ENCODE measurements around the gene KIF21A. TPM values are rescaled to one million over a fixed set of nuclear protein-coding genes. Genes with fewer than 3 reads are reported as not detected.

KIF21A gene
- polyA plus RNA-seq, 1 experiment, result 1.4 TPM

DNA sequence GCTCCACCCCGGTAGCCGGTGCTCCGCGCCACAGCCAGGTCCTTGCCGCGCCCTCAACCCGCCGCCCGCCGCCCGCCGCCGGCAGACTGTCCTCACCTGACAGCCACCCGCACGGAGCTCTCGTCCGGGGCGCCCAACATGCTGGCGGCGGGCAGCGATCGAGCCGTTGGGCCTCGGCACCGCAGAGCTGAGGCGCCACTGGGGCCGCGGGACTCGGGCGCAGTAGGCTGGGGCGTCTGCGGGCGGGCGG, 164 bp downstream of the KIF21A start:
- TF ChIP-seq, protein P1, sequence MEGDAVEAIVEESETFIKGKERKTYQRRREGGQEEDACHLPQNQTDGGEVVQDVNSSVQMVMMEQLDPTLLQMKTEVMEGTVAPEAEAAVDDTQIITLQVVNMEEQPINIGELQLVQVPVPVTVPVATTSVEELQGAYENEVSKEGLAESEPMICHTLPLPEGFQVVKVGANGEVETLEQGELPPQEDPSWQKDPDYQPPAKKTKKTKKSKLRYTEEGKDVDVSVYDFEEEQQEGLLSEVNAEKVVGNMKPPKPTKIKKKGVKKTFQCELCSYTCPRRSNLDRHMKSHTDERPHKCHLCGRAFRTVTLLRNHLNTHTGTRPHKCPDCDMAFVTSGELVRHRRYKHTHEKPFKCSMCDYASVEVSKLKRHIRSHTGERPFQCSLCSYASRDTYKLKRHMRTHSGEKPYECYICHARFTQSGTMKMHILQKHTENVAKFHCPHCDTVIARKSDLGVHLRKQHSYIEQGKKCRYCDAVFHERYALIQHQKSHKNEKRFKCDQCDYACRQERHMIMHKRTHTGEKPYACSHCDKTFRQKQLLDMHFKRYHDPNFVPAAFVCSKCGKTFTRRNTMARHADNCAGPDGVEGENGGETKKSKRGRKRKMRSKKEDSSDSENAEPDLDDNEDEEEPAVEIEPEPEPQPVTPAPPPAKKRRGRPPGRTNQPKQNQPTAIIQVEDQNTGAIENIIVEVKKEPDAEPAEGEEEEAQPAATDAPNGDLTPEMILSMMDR (IDR thresholded peaks at IDR 0.05; ENCODE audit: low read depth, low read length), result no peak
- CTCF ChIA-PET, result no interaction called here
- Histone ChIP-seq H3K27me3 (ENCODE audit: control insufficient read depth, insufficient read depth, low read length) (no peaks in the 10 kb centered on the region), H3K4me3 (ENCODE audit: low read depth, low read length) (peak overlapping the region; percentile 63), H3K27ac (ENCODE audit: low read depth, low read length) (no peak overlapping the region), H3K9me3 (ENCODE audit: control insufficient read depth, insufficient read depth, low read length) (no peaks in the 10 kb centered on the region)
- no peak for DNase-seq (ENCODE audit: low read depth, low spot score)
- POLR2A ChIA-PET, result no interaction called here

DNA sequence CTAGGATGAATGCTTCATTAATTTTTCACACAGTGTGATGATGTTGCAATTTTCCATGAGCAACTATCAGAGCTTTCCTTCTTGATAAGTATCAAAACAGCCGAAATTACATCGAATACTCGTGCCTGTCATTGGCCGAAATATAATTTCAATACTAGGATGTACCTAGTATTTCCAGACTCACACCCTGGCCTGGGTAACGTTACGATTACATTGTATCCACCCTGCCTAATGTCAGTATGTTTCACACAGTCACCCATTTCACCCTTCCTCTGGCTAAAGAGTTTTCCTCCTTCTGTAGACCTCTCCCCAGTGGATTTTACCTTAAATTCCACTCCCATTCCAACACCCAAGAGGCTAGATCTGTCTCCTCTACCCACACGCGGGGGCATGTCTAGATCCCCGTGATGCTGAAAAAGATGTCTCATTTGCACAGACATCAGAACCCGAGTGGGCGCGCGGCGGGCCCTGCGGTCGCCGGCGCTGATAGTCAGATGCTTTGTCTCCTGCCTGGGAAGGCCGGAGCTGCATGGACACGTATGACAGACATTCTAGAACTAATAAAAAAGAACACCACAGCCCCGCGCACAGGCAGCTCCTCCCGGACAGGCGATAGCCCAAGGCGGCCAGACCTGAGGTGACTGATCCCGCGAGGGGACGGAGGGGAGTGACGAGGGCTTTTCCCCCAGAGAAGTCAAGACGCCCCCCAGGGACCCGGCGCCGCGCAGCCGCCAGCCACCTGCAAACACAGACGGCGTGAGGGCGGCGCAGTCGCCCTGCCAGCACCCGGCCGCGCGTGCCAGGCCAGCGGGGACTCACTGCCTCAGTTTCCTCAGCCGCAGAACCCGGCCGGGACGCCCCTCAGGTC, 723 bp downstream of the KIF21A start:
- TF ChIP-seq, protein P1 (IDR thresholded peaks at IDR 0.05; ENCODE audit: low read depth, low read length), result no peak
- Histone ChIP-seq H3K9me3 (ENCODE audit: control insufficient read depth, insufficient read depth, low read length) (no peaks in the 10 kb centered on the region), H3K27me3 (ENCODE audit: control insufficient read depth, insufficient read depth, low read length) (no peaks in the 10 kb centered on the region), H3K4me3 (ENCODE audit: low read depth, low read length) (peak overlapping the region; percentile 63), H3K27ac (ENCODE audit: low read depth, low read length) (no peak overlapping the region)
- ChIA-PET CTCF (no interaction called here), POLR2A (no interaction called here)
- no peak for DNase-seq (ENCODE audit: low read depth, low spot score)

DNA sequence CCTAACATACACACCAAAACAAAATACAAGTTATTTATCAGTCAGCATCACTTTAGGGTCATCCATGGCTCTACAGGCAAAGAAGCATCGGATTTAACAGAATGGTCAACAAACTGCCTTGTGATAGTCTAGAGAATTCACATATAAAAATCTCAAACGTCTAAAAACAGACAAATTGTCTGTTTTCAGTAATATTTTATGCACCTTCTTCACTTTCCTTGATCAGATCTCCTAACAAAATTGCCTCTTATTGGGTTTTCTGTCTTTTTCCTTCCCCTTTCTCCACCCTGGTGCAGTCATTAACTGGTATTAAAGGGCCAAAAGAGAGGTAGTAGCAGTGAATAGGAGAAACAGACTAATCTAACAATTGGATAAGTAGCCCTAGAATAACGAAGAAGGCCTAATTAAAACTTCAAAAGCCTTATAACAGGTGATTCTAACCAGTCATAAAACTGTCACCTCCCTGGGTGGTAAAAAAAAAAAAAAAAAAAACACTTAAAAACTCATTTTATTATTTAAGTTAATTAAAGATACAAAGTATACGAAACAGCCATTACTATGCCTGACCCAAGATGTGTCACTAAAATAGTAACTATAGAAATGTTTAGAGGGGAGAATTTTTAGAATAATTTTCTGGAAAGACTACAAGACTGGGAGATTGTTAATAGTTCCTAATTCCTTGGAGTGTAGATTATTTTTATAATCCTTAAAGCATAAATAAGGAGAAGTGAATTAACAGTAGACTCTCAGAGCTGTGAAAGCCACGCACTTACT, 1.5 kb downstream of the KIF21A start:
- CTCF ChIA-PET, result no interaction called here
- H3K27me3 ChIP-seq (ENCODE audit: control insufficient read depth, insufficient read depth, low read length), result no peaks in the 10 kb centered on the region
- TF ChIP-seq, protein P1 (IDR thresholded peaks at IDR 0.05; ENCODE audit: low read depth, low read length), result no peak
- POLR2A ChIA-PET, result no interaction called here
- no peaks in the 10 kb centered on the region for H3K9me3 ChIP-seq (ENCODE audit: control insufficient read depth, insufficient read depth, low read length)
- H3K4me3 ChIP-seq (ENCODE audit: low read depth, low read length), result no peak overlapping the region
- DNase-seq (ENCODE audit: low read depth, low spot score), result no peak
- no peak overlapping the region for H3K27ac ChIP-seq (ENCODE audit: low read depth, low read length)

DNA sequence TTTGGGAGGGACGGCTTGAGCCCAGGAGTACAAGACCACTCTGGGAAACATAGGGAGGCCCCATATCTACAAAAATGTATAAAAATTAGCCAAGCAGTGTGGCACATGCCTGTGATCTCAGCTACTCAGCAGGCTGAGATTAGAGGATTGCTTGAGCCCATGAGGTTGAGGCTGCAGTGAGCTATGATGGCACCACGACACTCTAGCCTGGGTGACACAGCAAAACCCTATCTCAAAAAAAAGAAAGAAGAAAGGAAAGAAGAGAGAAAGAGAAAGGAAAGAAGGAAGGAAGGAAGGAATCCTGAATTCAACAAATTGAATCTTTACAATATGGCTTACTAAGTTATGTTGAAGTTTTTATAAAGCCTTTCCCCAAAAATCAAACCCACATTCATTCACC, 2.1 kb downstream of the KIF21A start:
- CTCF ChIA-PET, result interaction anchor here (0.6 kb wide), 1 partner anchor 1303 kb away, joined by 5 read pairs; no protein-coding TSS in a partner anchor
- Histone ChIP-seq H3K4me3 (ENCODE audit: low read depth, low read length) (no peak overlapping the region), H3K27me3 (ENCODE audit: control insufficient read depth, insufficient read depth, low read length) (no peaks in the 10 kb centered on the region), H3K9me3 (ENCODE audit: control insufficient read depth, insufficient read depth, low read length) (no peaks in the 10 kb centered on the region), H3K27ac (ENCODE audit: low read depth, low read length) (no peak overlapping the region)
- POLR2A ChIA-PET, result no interaction called here
- DNase-seq (ENCODE audit: low read depth, low spot score), result no peak
- TF ChIP-seq, protein P1 (IDR thresholded peaks at IDR 0.05; ENCODE audit: low read depth, low read length), result no peak

DNA sequence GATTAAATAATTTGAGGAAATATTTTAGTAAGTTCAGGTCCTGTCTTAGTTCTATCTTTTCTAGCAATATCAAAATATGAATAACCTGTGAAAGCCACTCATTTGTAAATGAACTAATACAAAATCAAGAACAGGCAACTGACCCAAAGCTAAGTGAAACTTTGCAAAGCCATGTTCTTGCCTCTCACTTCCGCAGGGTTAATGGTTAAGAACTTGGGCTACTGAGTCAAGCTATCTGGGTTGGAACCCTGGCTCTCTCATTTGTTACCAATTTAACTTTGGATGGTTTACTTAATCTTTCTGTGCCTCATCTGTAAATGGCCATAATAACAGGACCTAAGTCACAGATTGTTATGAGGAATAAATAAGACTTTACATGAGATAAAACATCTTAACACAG, 2.8 kb downstream of the KIF21A start:
- Histone ChIP-seq H3K4me3 (ENCODE audit: low read depth, low read length) (no peak overlapping the region), H3K27ac (ENCODE audit: low read depth, low read length) (no peak overlapping the region), H3K27me3 (ENCODE audit: control insufficient read depth, insufficient read depth, low read length) (no peaks in the 10 kb centered on the region), H3K9me3 (ENCODE audit: control insufficient read depth, insufficient read depth, low read length) (no peaks in the 10 kb centered on the region)
- DNase-seq (ENCODE audit: low read depth, low spot score), result no peak
- TF ChIP-seq, protein P1 (IDR thresholded peaks at IDR 0.05; ENCODE audit: low read depth, low read length), result no peak
- CTCF ChIA-PET, result no interaction called here
- POLR2A ChIA-PET, result no interaction called here
